Colonic mucosa (tissue), 4 donors: ENCODE data around the gene DCTD. TPM values are rescaled to one million over a fixed set of nuclear protein-coding genes. Genes with fewer than 3 reads are reported as not detected.

Experiments
- DNase-seq: peaks from one replicate; pipeline ENCODE4 v3.0.0-alpha.2; 2020
- H3K27ac ChIP-seq: fragments of 200-600 bp; one replicate; pipeline ENCODE4 v1.8.0; 2021
- H3K27me3 ChIP-seq: fragments of 200-600 bp; one replicate; pipeline ENCODE4 v1.8.0; 2021
- H3K36me3 ChIP-seq: fragments of 200-600 bp; one replicate; pipeline ENCODE4 v1.8.0; 2021
- H3K4me1 ChIP-seq: fragments of 200-600 bp; one replicate; pipeline ENCODE4 v1.8.0; 2021; ENCODE audit warnings: mild to moderate bottlenecking
- H3K4me3 ChIP-seq: fragments of 200-600 bp; one replicate; pipeline ENCODE4 v1.8.0; 2021
- H3K9ac ChIP-seq, 2 donors: one replicate each; pipeline ENCODE4 v1.7.0; 2013; ENCODE audit warnings: control low read depth in 2 of 2, low read depth in 2 of 2, low read length in 2 of 2
- H3K9me3 ChIP-seq: fragments of 200-600 bp; one replicate; pipeline ENCODE4 v1.8.0; 2021
- CTCF ChIP-seq: fragments of 200-600 bp; IDR thresholded peaks from one replicate; pipeline ENCODE4 v1.8.0; 2022; ENCODE audit warnings: antibody characterized with exemption, mild to moderate bottlenecking
- intact Hi-C: fragments of 100-400 bp; cut with DNase I; formaldehyde crosslinking; loops from one replicate; pipeline ENCODE4 v1.14.1; 2022
- total RNA-seq, 2 donors: library from RNA; stranded (reverse); fragmentation: NEBNext Ultra II Directional in 1 of 2; extraction: Animal tissue kit (Norgen Biotek cat#: 25700) in 1 of 2; gene quantifications; one replicate each; pipeline ENCODE4 v1.2.1, GENCODE V29; 2021
- donor health status: healthy.
- donor health status: DM: no; HTN: no; CAD: no.
- donor health status: DM: no; HTN: no; CAD: no.

The DCTD gene
- total RNA-seq, 2 donors from 2014 or later, result 51.4 to 54.6 TPM

- H3K9me3 ChIP-seq, result no peaks in the 10 kb centered on the region
- intact Hi-C loops, result no loop called here
- no peak for TF ChIP-seq CTCF
- no peak overlapping the region for H3K4me3 ChIP-seq
- H3K4me1 ChIP-seq, result no peaks in the 10 kb centered on the region
- DNase-seq, result no peak
- no peaks in the 10 kb centered on the region for H3K36me3 ChIP-seq
- no peak overlapping the region for H3K9ac ChIP-seq
- H3K27me3 ChIP-seq, result no peaks in the 10 kb centered on the region
- H3K27ac ChIP-seq, result no peak overlapping the region
Observed at GRCh38 chr4:182871616-182872015, 45.6 kb downstream of the DCTD start.

GRCh38 chr4:182869697-182870096 lies 47.5 kb downstream of the DCTD start:
- Histone ChIP-seq H3K4me3 (no peak overlapping the region), H3K27me3 (no peaks in the 10 kb centered on the region), H3K36me3 (no peaks in the 10 kb centered on the region), H3K9ac (no peak overlapping the region), H3K4me1 (no peaks in the 10 kb centered on the region), H3K9me3 (no peaks in the 10 kb centered on the region), H3K27ac (no peak overlapping the region)
- TF ChIP-seq CTCF, result no peak
- intact Hi-C loops, result no loop called here
- no peak for DNase-seq

- DNase-seq, result no peak
- TF ChIP-seq CTCF, result no peak
- H3K27ac ChIP-seq, result no peak overlapping the region
Observed at GRCh38 chr4:182866746-182867145, 50.4 kb downstream of the DCTD start.

GRCh38 chr4:182863501-182863900 lies 53.7 kb downstream of the DCTD start:
- Histone ChIP-seq H3K27me3 (no peaks in the 10 kb centered on the region), H3K27ac (no peak overlapping the region), H3K9me3 (no peaks in the 10 kb centered on the region), H3K36me3 (no peaks in the 10 kb centered on the region), H3K9ac (no peak overlapping the region), H3K4me1 (no peaks in the 10 kb centered on the region), H3K4me3 (no peak overlapping the region)
- intact Hi-C loops, result no loop called here
- no peak for TF ChIP-seq CTCF
- DNase-seq, result no peak

More at GRCh38 chr4:182866746-182867145, 50.4 kb downstream of the DCTD start:
- no peaks in the 10 kb centered on the region for H3K36me3 ChIP-seq
- H3K4me3 ChIP-seq, result no peak overlapping the region
- no peaks in the 10 kb centered on the region for H3K9me3 ChIP-seq
- no peaks in the 10 kb centered on the region for H3K27me3 ChIP-seq
- intact Hi-C loops, result no loop called here
- H3K9ac ChIP-seq, result no peak overlapping the region
- no peaks in the 10 kb centered on the region for H3K4me1 ChIP-seq

- peak; percentile 19 for DNase-seq
- intact Hi-C loops, result no loop called here
- no peak for TF ChIP-seq CTCF
- Histone ChIP-seq H3K9me3 (no peaks in the 10 kb centered on the region), H3K4me1 (no peaks in the 10 kb centered on the region), H3K9ac (no peak overlapping the region), H3K4me3 (no peak overlapping the region), H3K36me3 (no peaks in the 10 kb centered on the region), H3K27ac (no peak overlapping the region), H3K27me3 (no peaks in the 10 kb centered on the region)
Observed at GRCh38 chr4:182862921-182863320, 54.3 kb downstream of the DCTD start.
